H1 (cell line): Measurements from ENCODE around the gene CARD14. TPM values are rescaled to one million over a fixed set of nuclear protein-coding genes. Genes with fewer than 3 reads are reported as not detected.

Source experiments
- CTCF ChIA-PET: fragments of 300-600 bp; sonication (Branson Sonifier 250); formaldehyde crosslinking; loops from one replicate; lab custom pipeline; 2021; ENCODE audit not compliant: partially characterized antibody; lab: Charles Lee
- POLR2A ChIA-PET: fragments of 300-600 bp; sonication (Branson Sonifier 250); formaldehyde crosslinking; loops from one replicate; lab custom pipeline; 2021; ENCODE audit warnings: inconsistent platforms; ENCODE audit not compliant: partially characterized antibody; lab: Charles Lee
- DNase-seq, 2 experiments: peaks; one replicate each; pipeline versions ENCODE4 v3.0.0 to v3.0.0-alpha.2; 2010 to 2022; ENCODE audit warnings: low spot score in 2 of 2, low read depth in 1 of 2, mixed read lengths in 1 of 2
- FAIRE-seq: peaks from 2 replicates; lab custom pipeline; 2011; peaks lifted over from hg19 to GRCh38; lab: Jason Lieb, UNC
- H2AFZ ChIP-seq: 2 replicates; pipeline ENCODE4 v1.8.1; 2012; ENCODE audit warnings: low read length, inconsistent platforms
- H2AK5ac ChIP-seq: 2 replicates; pipeline ENCODE4 v1.6.1; 2013; ENCODE audit warnings: low read depth, low read length
- H2BK120ac ChIP-seq: replicated peaks from 2 replicates; pipeline ENCODE3; 2013; ENCODE audit warnings: low read depth, low read length, inconsistent platforms
- H2BK12ac ChIP-seq: 2 replicates; pipeline ENCODE4 v1.6.1; 2013; ENCODE audit warnings: low read depth, low read length
- H2BK15ac ChIP-seq: 2 replicates; pipeline ENCODE4 v1.6.1; 2013; ENCODE audit warnings: low read length
- H2BK20ac ChIP-seq: 2 replicates; pipeline ENCODE4 v1.6.1; 2013; ENCODE audit warnings: low read length
- H2BK5ac ChIP-seq: 2 replicates; pipeline ENCODE4 v1.6.1; 2013; ENCODE audit warnings: low read depth, low read length
- H3K14ac ChIP-seq: 2 replicates; pipeline ENCODE4 v1.6.1; 2013; ENCODE audit warnings: inconsistent platforms; ENCODE audit not compliant: insufficient read length
- H3K18ac ChIP-seq: 2 replicates; pipeline ENCODE4 v1.6.1; 2013; ENCODE audit warnings: low read length; ENCODE audit errors: extremely low read depth
- H3K23ac ChIP-seq: 2 replicates; pipeline ENCODE4 v1.6.1; 2013; ENCODE audit warnings: inconsistent platforms; ENCODE audit not compliant: insufficient read length
- H3K23me2 ChIP-seq: 2 replicates; pipeline ENCODE4 v1.6.1; 2013; ENCODE audit warnings: low read depth, low read length
- H3K27ac ChIP-seq: 2 replicates; pipeline ENCODE4 v1.6.1; 2011; ENCODE audit warnings: low read depth, low read length, inconsistent platforms
- H3K27me3 ChIP-seq, 4 experiments: replicated peaks in 1 of 4; 1 replicate in 1 of 4; 2 replicates in 3 of 4; pipeline versions ENCODE4 v1.6.1 to v1.8.1; 2011 to 2013; ENCODE audit warnings: low read length in 3 of 4, mild to moderate bottlenecking in 3 of 4, inconsistent platforms in 2 of 4, mixed read lengths in 2 of 4, moderate library complexity in 1 of 4; ENCODE audit not compliant: control insufficient read depth in 3 of 4, insufficient read depth in 3 of 4; ENCODE audit errors: extremely low read depth in 1 of 4
- H3K36me3 ChIP-seq, 4 experiments: 2 replicates each; pipeline versions ENCODE4 v1.6.1 to v1.8.1; 2011 to 2013; ENCODE audit warnings: mild to moderate bottlenecking in 4 of 4, low read length in 3 of 4, moderate library complexity in 2 of 4, control low read depth in 1 of 4, inconsistent platforms in 1 of 4; ENCODE audit not compliant: insufficient read depth in 4 of 4, control insufficient read depth in 2 of 4
- H3K4ac ChIP-seq: replicated peaks from 2 replicates; pipeline ENCODE3; 2013; ENCODE audit warnings: low read length, low read depth, mixed read lengths, inconsistent platforms; ENCODE audit not compliant: insufficient read length
- H3K4me1 ChIP-seq, 4 experiments: replicated peaks in 1 of 4; 1 replicate in 1 of 4; 2 replicates in 3 of 4; pipeline versions ENCODE4 v1.6.1 to v1.8.1; 2011 to 2013; ENCODE audit warnings: low read length in 3 of 4, inconsistent platforms in 2 of 4, mixed read lengths in 1 of 4; ENCODE audit not compliant: insufficient read depth in 4 of 4, control insufficient read depth in 3 of 4
- H3K4me2 ChIP-seq, 2 experiments: 2 replicates each; pipeline versions ENCODE4 v1.6.1 to v1.8.1; 2011 to 2013; ENCODE audit warnings: low read depth in 2 of 2, low read length in 2 of 2, control low read depth in 1 of 2, inconsistent platforms in 1 of 2, mild to moderate bottlenecking in 1 of 2; ENCODE audit not compliant: insufficient read depth in 1 of 2
- H3K4me3 ChIP-seq, 4 experiments: fragments of 200-600, 300-600 bp in 1 of 4; sonication (generic), shearing (Covaris generic), sonication (Bioruptor Twin) in 1 of 4; 2 replicates each; pipeline versions ENCODE4 v1.5.1 to v1.8.1; 2011 to 2016; ENCODE audit warnings: low read length in 4 of 4, low read depth in 3 of 4, control low read depth in 2 of 4, inconsistent platforms in 2 of 4, mild to moderate bottlenecking in 2 of 4, mixed read lengths in 1 of 4, moderate library complexity in 1 of 4; ENCODE audit not compliant: insufficient read depth in 2 of 4; ENCODE audit errors: extremely low read depth in 1 of 4
- H3K56ac ChIP-seq: replicated peaks from 2 replicates; pipeline ENCODE3; 2013; ENCODE audit warnings: low read depth, mild to moderate bottlenecking, mixed read lengths, low read length, inconsistent platforms; ENCODE audit not compliant: insufficient read length
- H3K79me1 ChIP-seq: 2 replicates; pipeline ENCODE4 v1.6.1; 2013; ENCODE audit warnings: low read depth, low read length, control low read depth
- H3K79me2 ChIP-seq, 2 experiments: 2 replicates each; pipeline versions ENCODE4 v1.6.1 to v1.8.1; 2012 to 2013; ENCODE audit warnings: low read length in 2 of 2, mild to moderate bottlenecking in 2 of 2, inconsistent platforms in 1 of 2; ENCODE audit not compliant: insufficient read depth in 2 of 2, control insufficient read depth in 1 of 2
- H3K9ac ChIP-seq, 4 experiments: replicated peaks in 1 of 4; 1 replicate in 1 of 4; 2 replicates in 3 of 4; pipeline versions ENCODE4 v1.6.1 to v1.8.1; 2011 to 2013; ENCODE audit warnings: low read depth in 3 of 4, low read length in 3 of 4, control low read depth in 2 of 4, mild to moderate bottlenecking in 2 of 4, moderate library complexity in 2 of 4, inconsistent platforms in 1 of 4; ENCODE audit errors: extremely low read depth in 1 of 4
- H3K9me3 ChIP-seq, 2 experiments: 2 replicates each; pipeline versions ENCODE4 v1.6.1 to v1.8.1; 2012 to 2013; ENCODE audit warnings: mild to moderate bottlenecking in 2 of 2, moderate library complexity in 2 of 2, control low read depth in 1 of 2, inconsistent platforms in 1 of 2, low read depth in 1 of 2, low read length in 1 of 2, mixed read lengths in 1 of 2; ENCODE audit not compliant: insufficient read depth in 2 of 2
- H4K20me1 ChIP-seq, 2 experiments: replicated peaks in 1 of 2; 2 replicates each; pipeline versions ENCODE3 to v1.8.1; 2011 to 2013; ENCODE audit warnings: inconsistent platforms in 2 of 2, low read length in 2 of 2, mild to moderate bottlenecking in 1 of 2; ENCODE audit not compliant: insufficient read depth in 2 of 2, control insufficient read depth in 1 of 2
- H4K5ac ChIP-seq: 2 replicates; pipeline ENCODE4 v1.6.1; 2013; ENCODE audit warnings: low read length, low read depth, mixed read lengths, inconsistent platforms; ENCODE audit not compliant: insufficient read length
- H4K8ac ChIP-seq: 2 replicates; pipeline ENCODE4 v1.8.0; 2013; ENCODE audit warnings: mild to moderate bottlenecking, moderate library complexity, low read length, inconsistent platforms; ENCODE audit not compliant: insufficient read depth; ENCODE audit errors: extremely low read depth
- H4K91ac ChIP-seq: replicated peaks from 2 replicates; pipeline ENCODE3; 2013; ENCODE audit warnings: low read length, mixed read lengths, inconsistent platforms; ENCODE audit not compliant: insufficient read length
- CBX8 ChIP-seq: fragments of 300-800, 300-1000 bp; sonication (generic); IDR thresholded peaks from 2 replicates; pipeline ENCODE4 v1.7.1; 2016; ENCODE audit warnings: low read depth, low read length, borderline replicate concordance
- CEBPB ChIP-seq: IDR thresholded peaks from 2 replicates; pipeline ENCODE4 v1.6.1; 2012; ENCODE audit warnings: low read depth, low read length
- CHD2 ChIP-seq: IDR thresholded peaks from 2 replicates; pipeline ENCODE4 v1.6.1; 2012; ENCODE audit warnings: low read length, improper control_type of control experiment
- CREB1 ChIP-seq: IDR thresholded peaks from 2 replicates; pipeline ENCODE4 v1.6.1; 2012; ENCODE audit warnings: inconsistent platforms
- EZH2 ChIP-seq: fragments of 200-600 bp; sonication (generic); IDR thresholded peaks from 2 replicates; pipeline ENCODE4 v1.7.1; 2012; ENCODE audit warnings: low read depth, mild to moderate bottlenecking, moderate library complexity, low read length, inconsistent platforms; ENCODE audit not compliant: severe bottlenecking
- GTF2F1 ChIP-seq: IDR thresholded peaks from 2 replicates; pipeline ENCODE4 v1.6.1; 2012; ENCODE audit warnings: low read depth, low read length, improper control_type of control experiment, borderline replicate concordance
- HDAC6 ChIP-seq: IDR thresholded peaks from one replicate; pipeline ENCODE4 v1.7.1; 2012; ENCODE audit warnings: low read depth, mild to moderate bottlenecking, inconsistent platforms, low read length, moderate library complexity
- KDM1A ChIP-seq: fragments of 200-600, 300-600 bp; sonication (generic); IDR thresholded peaks from 2 replicates; pipeline ENCODE4 v1.7.1; 2016; ENCODE audit warnings: mild to moderate bottlenecking, low read length, borderline replicate concordance
- POLR2A ChIP-seq, 2 experiments: IDR thresholded peaks; 1 replicate in 1 of 2; 2 replicates in 1 of 2; pipeline ENCODE4 v1.6.1; 2011; ENCODE audit warnings: low read depth in 2 of 2, low read length in 2 of 2, mild to moderate bottlenecking in 2 of 2; ENCODE audit errors: control extremely low read depth in 1 of 2
- POU5F1 ChIP-seq: IDR thresholded peaks from 2 replicates; pipeline ENCODE4 v1.6.1; 2011; ENCODE audit warnings: low read depth, mild to moderate bottlenecking, low read length, moderate library complexity
- SIX5 ChIP-seq: IDR thresholded peaks from 2 replicates; pipeline ENCODE4 v1.6.1; 2011; ENCODE audit warnings: mild to moderate bottlenecking, low read depth, low read length
- SP2 ChIP-seq: IDR thresholded peaks from 2 replicates; pipeline ENCODE4 v1.6.1; 2012; ENCODE audit warnings: mild to moderate bottlenecking, low read length, inconsistent platforms
- SUZ12 ChIP-seq: fragments of 200-600 bp; sonication (generic); IDR thresholded peaks from 2 replicates; pipeline ENCODE4 v1.6.1; 2012; ENCODE audit warnings: mild to moderate bottlenecking, inconsistent platforms, low read length, moderate library complexity, mixed read lengths
- TAF7 ChIP-seq: optimal IDR thresholded peaks from 2 replicates; pipeline ENCODE3; 2011; ENCODE audit warnings: low read depth, mild to moderate bottlenecking, inconsistent platforms, low read length, moderate library complexity, borderline replicate concordance
- TBP ChIP-seq: IDR thresholded peaks from 2 replicates; pipeline ENCODE4 v1.6.1; 2011; ENCODE audit warnings: low read depth, low read length, improper control_type of control experiment
- WGBS, 2 experiments: shearing (Covaris generic) in 1 of 2; methylation state at CpG; one replicate each; pipeline versions ENCODE4 v1.1.6 to v1.1.7; 2013 to 2015; ENCODE audit warnings: low lambda C conversion rate in 2 of 2, mixed read lengths in 2 of 2, inconsistent platforms in 1 of 2, low coverage in 1 of 2, missing lambda C conversion rate in 1 of 2; ENCODE audit not compliant: insufficient replicate concordance in 2 of 2, insufficient coverage in 1 of 2, insufficient read length in 1 of 2; ENCODE audit errors: extremely low coverage in 1 of 2, missing lambda C conversion rate in 1 of 2; 5-methylcytosine and 5-hydroxymethylcytosine counted together
- polyA plus RNA-seq, 7 experiments: library from polyadenylated mRNA; depleted of rRNA in 3 of 7; stranded (reverse) in 5 of 7; unstranded in 2 of 7; fragments of >200 nt in 5 of 7; fragments of 200-250 nt in 2 of 7; gene quantifications; 1 replicate in 5 of 7; 2 replicates in 1 of 7; 4 replicates in 1 of 7; pipeline versions ENCODE4 v1.2.1 to v1.2.3, GENCODE V29; 2011 to 2013; ENCODE audit warnings: missing spikeins in 2 of 7, mixed read lengths in 2 of 7
- total RNA-seq: library from RNA; stranded (reverse); fragmentation: NEBNext Ultra II Directional; extraction: Animal tissue kit (Norgen Biotek cat#: 25700); gene quantifications from 2 replicates; pipeline ENCODE4 v1.2.1, GENCODE V29; 2021

Gene CARD14
- total and polyA plus RNA-seq, 2 of the 8 experiments (the other 6 are each of a cell fraction or from before 2014, with no cell fraction given): 0.08 TPM; not detected in 1

GRCh38 chr17:80158846-80159245 is 11.0 kb upstream of the CARD14 start:
- Histone ChIP-seq H4K5ac (no peak overlapping the region), H3K4me3 (no peak overlapping the region), H3K4ac (no peak overlapping the region), H3K79me2 (no peaks in the 10 kb centered on the region), H3K14ac (no peak overlapping the region), H2BK15ac (no peak overlapping the region), H3K27ac (no peak overlapping the region), H4K8ac (no peak overlapping the region), H3K23ac (no peak overlapping the region), H3K9me3 (peaks cover 15 to 20% of the 10 kb centered on the region in 2 experiments; a peak in 3 of 4 replicates), H3K4me2 (no peak overlapping the region), H2BK20ac (no peak overlapping the region), H2BK12ac (no peak overlapping the region), H2BK5ac (no peak overlapping the region), H3K18ac (no peak overlapping the region), H3K36me3 (no peaks in the 10 kb centered on the region), H2BK120ac (no peak overlapping the region), H2AK5ac (no peak overlapping the region), H3K27me3 (no peaks in the 10 kb centered on the region; a peak in 1 of 7 replicates), H3K23me2 (no peaks in the 10 kb centered on the region), H3K4me1 (peaks cover 7 to 13% (median 8%) of the 10 kb centered on the region in 4 experiments), H3K9ac (no peak overlapping the region), H3K56ac (no peak overlapping the region), H4K20me1 (no peaks in the 10 kb centered on the region), H2AFZ (no peak overlapping the region), H4K91ac (no peak overlapping the region), H3K79me1 (no peaks in the 10 kb centered on the region)
- CTCF ChIA-PET: interaction anchor here (0.8 kb wide), 1 partner anchor 9 kb away, joined by 3 read pairs; no protein-coding TSS in a partner anchor
- DNase-seq (no peak), FAIRE-seq (no peak)
- WGBS, 2 experiments: 85% methylated on average over 2 of the region's 2 CpGs; no CpG with 5 or more reads in 1 of the 2 experiments
- POLR2A ChIA-PET: interaction anchor here (3.0 kb wide), 1 partner anchor 10 kb away, joined by 17 read pairs; the partner anchor contains the start of gene EIF4A3
- no peak for TF ChIP-seq SP2
- no peak for TF ChIP-seq CBX8
- TF ChIP-seq KDM1A: no peak
- TF ChIP-seq POU5F1: no peak
- TF ChIP-seq GTF2F1: no peak
- no peak for TF ChIP-seq CEBPB
- TF ChIP-seq TBP: no peak
- no peak for TF ChIP-seq POLR2A (IDR thresholded peaks at IDR 0.05; ENCODE audit: control extremely low read depth in 1 of 2, low read depth in 2 of 2, low read length in 2 of 2)
- no peak for TF ChIP-seq HDAC6
- TF ChIP-seq TAF7: no peak
- TF ChIP-seq SIX5: no peak
- TF ChIP-seq EZH2: no peak
- TF ChIP-seq CREB1: no peak
- TF ChIP-seq SUZ12: no peak
- no peak for TF ChIP-seq CHD2
